Measurements from ENCODE around the gene HIC2.
"Not testable (repeated sequence)": the region's sequence is repeated elsewhere in the genome, so short reads cannot be mapped to it uniquely, and the experiment has no call there.

HIC2 gene

DNA sequence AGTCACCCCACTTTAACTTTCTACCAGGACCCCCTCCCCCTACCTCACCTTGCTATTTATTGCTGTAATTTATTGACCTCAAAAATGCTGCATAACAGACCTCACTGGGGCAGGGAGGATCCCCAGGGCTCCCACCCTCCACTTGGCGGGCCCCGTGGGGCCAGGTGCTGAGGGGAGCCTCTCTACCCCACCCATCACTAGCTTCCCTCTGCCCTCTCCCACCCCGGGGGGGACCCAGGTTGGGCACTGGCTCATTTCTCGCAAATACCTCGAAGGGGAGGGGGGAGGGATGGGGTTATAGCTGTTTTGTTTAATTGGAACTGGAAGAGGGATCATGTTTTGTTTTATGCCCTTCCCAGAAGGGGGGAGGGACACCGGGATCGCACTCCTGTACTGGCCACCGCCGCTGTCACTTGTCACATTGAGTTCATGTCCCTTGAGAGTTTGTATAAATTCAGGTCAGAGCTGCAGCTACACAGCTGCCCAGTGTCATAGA, 33.7 kb downstream of the HIC2 start:
- TF ChIP-seq, protein P1, sequence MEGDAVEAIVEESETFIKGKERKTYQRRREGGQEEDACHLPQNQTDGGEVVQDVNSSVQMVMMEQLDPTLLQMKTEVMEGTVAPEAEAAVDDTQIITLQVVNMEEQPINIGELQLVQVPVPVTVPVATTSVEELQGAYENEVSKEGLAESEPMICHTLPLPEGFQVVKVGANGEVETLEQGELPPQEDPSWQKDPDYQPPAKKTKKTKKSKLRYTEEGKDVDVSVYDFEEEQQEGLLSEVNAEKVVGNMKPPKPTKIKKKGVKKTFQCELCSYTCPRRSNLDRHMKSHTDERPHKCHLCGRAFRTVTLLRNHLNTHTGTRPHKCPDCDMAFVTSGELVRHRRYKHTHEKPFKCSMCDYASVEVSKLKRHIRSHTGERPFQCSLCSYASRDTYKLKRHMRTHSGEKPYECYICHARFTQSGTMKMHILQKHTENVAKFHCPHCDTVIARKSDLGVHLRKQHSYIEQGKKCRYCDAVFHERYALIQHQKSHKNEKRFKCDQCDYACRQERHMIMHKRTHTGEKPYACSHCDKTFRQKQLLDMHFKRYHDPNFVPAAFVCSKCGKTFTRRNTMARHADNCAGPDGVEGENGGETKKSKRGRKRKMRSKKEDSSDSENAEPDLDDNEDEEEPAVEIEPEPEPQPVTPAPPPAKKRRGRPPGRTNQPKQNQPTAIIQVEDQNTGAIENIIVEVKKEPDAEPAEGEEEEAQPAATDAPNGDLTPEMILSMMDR (IDR thresholded peaks at IDR 0.05): no peak

DNA sequence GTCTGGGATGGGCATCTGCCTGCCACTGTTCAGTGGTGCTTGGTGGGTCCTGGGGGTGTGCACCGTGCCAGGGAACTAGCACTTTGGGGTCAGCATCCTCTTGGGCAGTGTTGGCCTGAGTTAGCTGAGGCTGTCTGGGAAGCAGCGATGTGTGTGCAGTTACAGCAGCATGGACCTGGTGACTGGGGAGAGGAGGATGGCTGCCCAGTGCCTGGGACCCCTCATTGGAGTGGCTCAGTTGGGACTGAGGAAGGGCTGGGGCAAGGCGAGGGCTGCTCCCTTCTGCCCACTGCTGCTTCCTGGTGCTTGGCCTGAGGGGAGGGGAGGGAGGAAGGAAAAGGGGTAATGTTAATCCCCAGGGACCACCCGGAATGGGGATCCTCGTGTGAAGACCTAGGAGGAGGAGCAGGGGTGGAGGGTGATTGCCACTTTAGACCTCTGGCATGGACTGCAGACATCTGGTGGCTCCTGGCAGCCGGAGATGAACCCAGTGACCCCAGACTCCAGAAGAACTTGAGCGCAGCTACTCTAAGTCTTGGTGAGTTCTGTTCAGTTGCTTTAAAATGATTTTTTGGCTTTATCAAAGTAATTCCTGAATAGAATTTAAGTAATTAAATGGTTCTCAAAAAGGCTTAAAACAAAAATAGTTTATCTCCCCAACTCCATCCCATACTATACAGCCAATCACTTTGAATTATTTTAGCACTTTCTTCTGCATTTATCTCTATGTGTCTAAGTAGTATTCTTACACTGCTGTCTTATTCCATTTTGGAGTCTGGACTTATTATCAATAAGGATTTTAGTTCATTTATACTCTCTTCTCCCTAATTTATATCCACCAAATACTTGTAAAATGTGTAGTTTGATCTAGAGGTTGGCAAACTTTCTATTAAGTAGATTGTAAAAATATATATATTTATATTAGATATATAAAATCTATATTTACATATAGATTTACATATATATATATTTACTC, 34.7 kb downstream of the HIC2 start:
- TF ChIP-seq, protein P1 (IDR thresholded peaks at IDR 0.05): no peak

DNA sequence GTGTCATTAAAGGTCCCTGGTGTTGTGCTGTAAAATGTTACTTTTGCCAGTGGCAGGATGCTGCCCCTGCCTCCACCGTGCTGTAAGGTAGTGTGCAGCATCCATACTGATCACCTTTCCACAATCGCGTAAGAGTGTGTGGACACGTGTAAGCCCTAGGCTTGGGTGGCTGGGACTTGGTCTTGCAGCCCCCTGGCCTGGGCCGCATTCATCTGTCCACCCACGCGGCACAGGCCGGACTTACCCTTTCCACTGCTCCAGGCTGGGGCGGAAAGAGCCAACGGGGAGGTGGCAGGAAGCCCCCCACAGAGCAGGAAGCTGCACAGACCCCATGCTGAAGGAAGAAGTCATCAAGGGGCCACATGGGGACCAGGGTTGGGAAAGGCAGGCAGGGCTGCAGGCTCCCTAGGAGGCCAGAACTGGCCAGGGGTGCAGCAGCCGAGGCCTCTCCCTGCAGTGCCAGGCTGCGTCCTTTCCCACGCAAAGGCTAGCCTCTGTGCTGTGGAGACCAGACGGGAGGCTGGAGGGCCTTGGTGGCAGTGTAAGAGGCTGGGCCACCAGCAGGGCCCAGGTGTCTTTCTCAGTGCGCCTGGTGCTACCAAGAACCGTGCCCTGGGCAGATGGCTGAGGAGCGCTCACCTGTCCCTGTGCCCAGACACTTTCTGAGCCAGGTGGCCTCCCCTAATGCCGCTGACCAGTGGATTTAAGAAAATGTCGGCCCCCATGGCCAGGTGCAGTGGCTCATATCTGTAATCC, 38.3 kb downstream of the HIC2 start:
- TF ChIP-seq, protein P1 (IDR thresholded peaks at IDR 0.05): no peak

DNA sequence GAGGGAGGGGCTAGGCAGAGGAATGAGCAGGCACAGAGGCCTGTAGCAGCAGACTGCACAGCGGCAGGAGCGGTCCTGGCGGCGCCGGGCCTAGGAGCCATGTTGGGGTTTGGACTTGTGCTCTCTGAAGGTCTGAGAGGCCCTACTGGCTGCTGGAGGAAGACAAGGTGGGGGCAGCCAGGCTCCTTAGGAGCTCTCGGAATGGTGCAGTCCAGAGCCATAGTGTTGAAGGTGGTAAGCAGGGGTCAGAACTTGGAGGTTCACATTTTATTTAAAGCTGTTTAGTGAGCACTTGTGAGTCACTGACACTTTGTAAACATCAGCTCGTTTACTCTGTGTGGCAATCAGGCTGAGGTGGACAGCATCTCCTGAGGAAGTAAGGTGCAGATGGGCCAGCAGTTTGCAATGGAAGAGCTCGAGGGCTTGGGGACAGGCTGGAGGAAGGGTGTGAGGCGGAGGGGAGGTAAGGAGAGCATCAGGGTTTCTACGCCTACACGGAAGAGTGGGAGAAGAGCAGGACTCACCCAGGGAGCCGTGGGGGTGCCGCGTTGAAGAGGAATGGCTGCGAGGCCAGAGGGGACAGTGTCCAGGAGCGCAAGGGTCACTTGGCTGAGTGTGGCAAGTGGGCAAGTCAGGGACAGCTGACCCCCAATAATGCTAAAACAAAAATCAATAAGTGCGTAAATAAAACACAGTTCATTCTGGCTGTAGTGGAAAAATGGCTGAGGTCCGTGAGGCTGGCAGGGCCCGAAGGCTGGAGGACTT, 40.0 kb downstream of the HIC2 start:
- TF ChIP-seq, protein P1 (IDR thresholded peaks at IDR 0.05): no peak

DNA sequence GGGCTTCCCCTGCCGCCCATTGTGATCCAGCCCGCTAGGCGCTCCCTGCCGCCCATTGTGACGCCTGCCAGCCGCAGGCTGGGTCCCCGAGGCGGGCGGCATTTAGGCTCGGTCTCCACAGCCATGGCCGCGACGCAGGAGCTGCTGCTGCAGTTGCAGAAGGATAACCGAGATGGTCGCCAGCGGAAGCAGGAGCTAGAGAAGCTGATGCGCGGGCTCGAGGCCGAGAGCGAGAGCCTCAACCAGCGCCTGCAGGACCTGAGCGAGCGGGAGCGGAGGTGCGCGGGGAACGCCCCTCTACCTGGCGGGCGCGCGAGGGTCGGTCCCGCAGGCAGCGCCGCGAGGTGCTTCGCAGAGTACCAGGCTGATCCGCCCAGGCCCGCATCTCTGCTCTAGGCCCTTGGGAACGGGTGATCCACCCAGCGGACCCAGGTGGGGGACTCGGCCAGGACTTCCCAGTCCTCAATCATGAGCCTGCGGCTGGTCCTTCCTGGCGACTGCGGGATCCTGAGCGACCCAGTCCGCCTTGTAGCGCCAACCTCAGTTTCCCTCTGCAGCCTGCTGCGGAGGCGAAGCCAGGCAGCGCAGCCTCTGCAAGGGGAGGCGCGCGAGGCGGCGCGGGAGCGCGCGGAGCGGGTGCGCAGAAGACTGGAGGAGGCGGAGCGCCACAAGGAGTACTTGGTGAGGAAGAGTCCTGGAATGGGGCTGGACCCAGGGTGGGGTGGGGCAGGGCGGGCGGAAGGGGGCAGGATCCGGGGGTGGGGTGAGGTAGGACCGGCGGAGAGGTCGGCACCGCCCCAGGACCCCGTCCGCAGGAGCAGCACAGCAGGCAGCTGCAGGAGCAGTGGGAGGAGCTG, 50.4 kb downstream of the HIC2 start, which contains the start of gene TMEM191C:
Gene TMEM191C, plus strand, starts transcription at position 51 of the 857 bp plus-strand sequence. Its CDS starts 73 bp downstream, at position 124.
- TF ChIP-seq, protein P1 (IDR thresholded peaks at IDR 0.05): not testable (repeated sequence)

Data from LNCAP (cell line).